ENCODE data around the gene RCOR2.

- TF ChIP-seq POLR2A (IDR thresholded peaks at IDR 0.05; ENCODE audit: low read depth, low read length) (no peak), TAF1 (IDR thresholded peaks at IDR 0.05; ENCODE audit: borderline replicate concordance, low read depth, low read length) (no peak)
Measured at GRCh38 chr11:63875506-63876065, 41.4 kb downstream of the RCOR2 start.

Measured in GM12892 (cell line).